ENCODE results near the gene ZNF358. TPM values are rescaled to one million over a fixed set of nuclear protein-coding genes. Genes with fewer than 3 reads are reported as not detected.

The ZNF358 gene
- polyA plus RNA-seq, 3 donors = 0.41 to 8.6 (median 1.0) TPM

GRCh38 chr19:7529610-7530490, 13.9 kb downstream of the ZNF358 start:
- intact Hi-C loops (cut with micrococcal nuclease) = loop anchor here (10.0 kb wide), 1 partner anchor 135 kb away; no protein-coding TSS in a partner anchor
- Mint-ChIP-seq H3K9me3 (no peaks in the 10 kb centered on the region), H3K27me3 (ENCODE audit: low read depth in 3 of 3) (peaks cover 0 to 5% (median 2%) of the 10 kb centered on the region in 3 donors), H3K4me3 (no peak overlapping the region), H3K4me1 (peaks cover 39% of the 10 kb centered on the region), H3K27ac (peak overlapping the region in 1 of 7 donors; percentile 71), H3K36me3 (peaks cover 54 to 81% of the 10 kb centered on the region in 2 donors)
- Histone ChIP-seq H3K27me3 (ENCODE audit: control insufficient read depth in 2 of 2, insufficient read depth in 2 of 2, low read length in 2 of 2) (no peaks in the 10 kb centered on the region), H3K4me3 (replicated peaks in 1 of 3; ENCODE audit: low read depth in 2 of 3, low read length in 3 of 3) (no peak overlapping the region), H3K9me3 (replicated peaks in 1 of 2; ENCODE audit: control insufficient read depth in 1 of 2, insufficient read depth in 1 of 2, low read length in 2 of 2) (no peaks in the 10 kb centered on the region), H3K4me1 (ENCODE audit: control insufficient read depth in 1 of 2, insufficient read depth in 2 of 2, low read length in 2 of 2) (peaks cover 25 to 37% of the 10 kb centered on the region in 2 donors), H4K20me1 (ENCODE audit: insufficient read depth, low read length) (no peaks in the 10 kb centered on the region), H3K4me2 (replicated peaks; ENCODE audit: extremely low read depth, low read length, poor library complexity, severe bottlenecking) (no peak overlapping the region), H3K27ac (ENCODE audit: low read depth in 1 of 2, low read length in 2 of 2) (no peak overlapping the region), H3K79me2 (ENCODE audit: insufficient read depth, low read length) (no peaks in the 10 kb centered on the region), H2AFZ (ENCODE audit: insufficient read depth, low read depth, low read length, poor library complexity, severe bottlenecking) (no peak overlapping the region), H3K36me3 (replicated peaks in 1 of 2; ENCODE audit: control insufficient read depth in 1 of 2, insufficient read depth in 2 of 2, low read length in 2 of 2) (peaks cover 49 to 70% of the 10 kb centered on the region in 2 donors), H3K9ac (ENCODE audit: insufficient read depth, low read length, poor library complexity, severe bottlenecking) (no peak overlapping the region)
- no peak for TF ChIP-seq CTCF (IDR thresholded peaks at IDR 0.05)
- 95% methylated on average over 28 of the region's 33 CpGs for WGBS (ENCODE audit: insufficient coverage)
- DNase-seq = no peak

GRCh38 chr19:7533281-7533885, 17.5 kb downstream of the ZNF358 start:
- H3K36me3 Mint-ChIP-seq = peaks cover 44 to 62% of the 10 kb centered on the region in 2 donors
- no peak for TF ChIP-seq CTCF (IDR thresholded peaks at IDR 0.05)
- Histone ChIP-seq H3K4me3 (replicated peaks in 1 of 3; ENCODE audit: low read depth in 2 of 3, low read length in 3 of 3) (peak overlapping the region; percentile 13 to 99 (median 99)), H3K27ac (ENCODE audit: low read depth in 1 of 2, low read length in 2 of 2) (no peak overlapping the region), H3K4me2 (replicated peaks; ENCODE audit: extremely low read depth, low read length, poor library complexity, severe bottlenecking) (peak overlapping the region; percentile 100), H3K9me3 (replicated peaks in 1 of 2; ENCODE audit: control insufficient read depth in 1 of 2, insufficient read depth in 1 of 2, low read length in 2 of 2) (no peaks in the 10 kb centered on the region), H3K9ac (ENCODE audit: insufficient read depth, low read length, poor library complexity, severe bottlenecking) (peak overlapping the region; percentile 47), H3K27me3 (ENCODE audit: control insufficient read depth in 2 of 2, insufficient read depth in 2 of 2, low read length in 2 of 2) (no peaks in the 10 kb centered on the region), H3K36me3 (replicated peaks in 1 of 2; ENCODE audit: control insufficient read depth in 1 of 2, insufficient read depth in 2 of 2, low read length in 2 of 2) (peaks cover 34 to 50% of the 10 kb centered on the region in 2 donors), H3K4me1 (ENCODE audit: control insufficient read depth in 1 of 2, insufficient read depth in 2 of 2, low read length in 2 of 2) (peaks cover 32 to 43% of the 10 kb centered on the region in 2 donors), H4K20me1 (ENCODE audit: insufficient read depth, low read length) (no peaks in the 10 kb centered on the region), H3K79me2 (ENCODE audit: insufficient read depth, low read length) (peaks cover 12% of the 10 kb centered on the region), H2AFZ (ENCODE audit: insufficient read depth, low read depth, low read length, poor library complexity, severe bottlenecking) (no peak overlapping the region)
- no peaks in the 10 kb centered on the region for H3K9me3 Mint-ChIP-seq
- H3K4me1 Mint-ChIP-seq = peaks cover 32% of the 10 kb centered on the region
- intact Hi-C loops (cut with micrococcal nuclease) = loop anchor here (10.0 kb wide), 1 partner anchor 139 kb away; no protein-coding TSS in a partner anchor
- WGBS (ENCODE audit: insufficient coverage) = 91% methylated on average over 10 of the region's 30 CpGs
- H3K27ac Mint-ChIP-seq = peak overlapping the region in 4 of 7 donors; percentile 46 to 71 (median 61)
- no peak for DNase-seq
- H3K4me3 Mint-ChIP-seq = peak overlapping the region; percentile 81 to 89
- H3K27me3 Mint-ChIP-seq (ENCODE audit: low read depth in 3 of 3) = peaks cover 0 to 5% (median 2%) of the 10 kb centered on the region in 3 donors

All from CD14-positive monocyte (primary cell).